ENCODE data around the gene GNB1. TPM values are rescaled to one million over a fixed set of nuclear protein-coding genes. Genes with fewer than 3 reads are reported as not detected.
A peak's percentile ranks its signal among the peaks of the same experiment; 100 is the strongest.

The GNB1 gene
- total RNA-seq, 1 donor from 2014 or later = 209 TPM

- DNase-seq (ENCODE audit: low read depth) = no peak
These were observed 32.3 kb upstream of the GNB1 start for GRCh38 chr1:1922956-1923833.

- DNase-seq (ENCODE audit: low read depth) = no peak
These were observed 31.7 kb upstream of the GNB1 start for GRCh38 chr1:1922702-1922955.

GRCh38 chr1:1921901-1922701, 31.2 kb upstream of the GNB1 start:
- DNase-seq (ENCODE audit: low read depth) = no peak

GRCh38 chr1:1921459-1921862, 30.6 kb upstream of the GNB1 start:
- DNase-seq (ENCODE audit: low read depth) = no peak

GRCh38 chr1:1920608-1921458, 29.9 kb upstream of the GNB1 start:
- DNase-seq (ENCODE audit: low read depth) = no peak

- DNase-seq (ENCODE audit: low read depth) = no peak
These were observed 29.2 kb upstream of the GNB1 start for GRCh38 chr1:1920057-1920607.

- peak; percentile 86 for DNase-seq (ENCODE audit: low read depth)
These were observed 28.6 kb upstream of the GNB1 start for GRCh38 chr1:1919304-1920056.

- DNase-seq (ENCODE audit: low read depth) = no peak
These were observed 28.0 kb upstream of the GNB1 start, which contains the start of gene TMEM52 for GRCh38 chr1:1918901-1919303. Gene TMEM52, minus strand, starts transcription at chr1:1919279. Its CDS starts 14 bp downstream, at chr1:1919265.

- DNase-seq (ENCODE audit: low read depth) = no peak
These were observed 27.4 kb upstream of the GNB1 start for GRCh38 chr1:1917995-1918900.

- DNase-seq (ENCODE audit: low read depth) = no peak
These were observed 26.6 kb upstream of the GNB1 start for GRCh38 chr1:1917304-1917976.

- no peak for DNase-seq (ENCODE audit: low read depth)
These were observed 26.0 kb upstream of the GNB1 start for GRCh38 chr1:1916851-1917251.

- DNase-seq (ENCODE audit: low read depth) = no peak
These were observed 25.3 kb upstream of the GNB1 start for GRCh38 chr1:1915911-1916840.

- no peak for DNase-seq (ENCODE audit: low read depth)
These were observed 24.2 kb upstream of the GNB1 start, which contains the start of gene CALML6 for GRCh38 chr1:1914971-1915692. Gene CALML6, plus strand, starts transcription at chr1:1915260. Its CDS starts 21 bp downstream, at chr1:1915281.

- no peak for DNase-seq (ENCODE audit: low read depth)
These were observed 23.4 kb upstream of the GNB1 start for GRCh38 chr1:1914101-1914970.

- no peak for DNase-seq (ENCODE audit: low read depth)
These were observed 20.6 kb upstream of the GNB1 start for GRCh38 chr1:1911350-1912041.

Data from renal cortical epithelial cell (primary cell).